ENCODE data around the gene CCDC86. TPM values are rescaled to one million over a fixed set of nuclear protein-coding genes. Genes with fewer than 3 reads are reported as not detected.
"Not testable (repeated sequence)": the region's sequence is repeated elsewhere in the genome, so short reads cannot be mapped to it uniquely, and the experiment has no call there.

The CCDC86 gene
- total and polyA plus RNA-seq, 2 of the 4 experiments (the other 2 are of a cell fraction), result 9.5 to 34.0 TPM

- peaks cover 41% of the 10 kb centered on the region for H3K27me3 ChIP-seq (ENCODE audit: control insufficient read depth, insufficient read depth, low read length)
- H3K14ac ChIP-seq (replicated peaks; ENCODE audit: low read depth, low read length), result no peak overlapping the region
- H2AK5ac ChIP-seq (ENCODE audit: low read depth, low read length), result no peak overlapping the region
- H3K56ac ChIP-seq (ENCODE audit: extremely low read depth, insufficient read depth, low read length), result no peak overlapping the region
- ChIA-PET POLR2A (ENCODE audit: unreplicated experiment) (no interaction called here), CTCF (interaction anchor here (1.0 to 1.7 kb wide), 3 partner anchors 9 to 65 kb away, joined by 3 to 7 read pairs (median 4); no protein-coding TSS in a partner anchor)
- H3K4me2 ChIP-seq (ENCODE audit: low read depth, low read length), result no peak overlapping the region
- no CpG with 5 or more reads among the region's 15 CpGs for WGBS, 2 experiments (ENCODE audit: extremely low coverage in 2 of 2, insufficient read length in 1 of 2)
- no peak overlapping the region for H4K91ac ChIP-seq (ENCODE audit: insufficient read depth, low read depth, low read length)
- in situ Hi-C loops (cut with MboI; ENCODE audit: low sequenced_read_pairs) (no loop called here), dilution Hi-C loops (cut with HindIII; ENCODE audit: low sequenced_read_pairs, unreplicated experiment) (no loop called here), intact Hi-C loops (cut with micrococcal nuclease) (no loop called here)
- no TSS peak for BruUV-seq (replicated peaks)
- H3K4ac ChIP-seq (ENCODE audit: low read depth, low read length), result no peak overlapping the region
- H4K5ac ChIP-seq (ENCODE audit: low read depth, low read length), result no peak overlapping the region
- H2AFZ ChIP-seq (replicated peaks; ENCODE audit: low read length, poor library complexity), result no peak overlapping the region
- no peaks in the 10 kb centered on the region for H3K36me3 ChIP-seq (ENCODE audit: control insufficient read depth, insufficient read depth, low read length)
- no peak overlapping the region for H3K4me3 ChIP-seq (ENCODE audit: insufficient read depth, low read depth, low read length)
- no peak overlapping the region for H4K8ac ChIP-seq (ENCODE audit: low read depth in 2 of 2, low read length in 2 of 2)
- H3K23ac ChIP-seq (ENCODE audit: low read depth, low read length), result no peak overlapping the region
- H3K27ac ChIP-seq (ENCODE audit: insufficient read depth, low read length), result no peak overlapping the region
- H3K79me1 ChIP-seq (ENCODE audit: low read depth in 1 of 2, low read length in 2 of 2), result no peaks in the 10 kb centered on the region
- no peaks in the 10 kb centered on the region for H3K4me1 ChIP-seq (ENCODE audit: control insufficient read depth, insufficient read depth, low read length)
- TF ChIP-seq SMC3 (IDR thresholded peaks at IDR 0.05; ENCODE audit: low read depth, low read length) (no peak), NFE2L2 (IDR thresholded peaks at IDR 0.05; ENCODE audit: low read depth, low read length) (no peak), ELK1 (IDR thresholded peaks at IDR 0.05; ENCODE audit: borderline replicate concordance, low read depth, low read length) (no peak)
- no peak overlapping the region for H2BK120ac ChIP-seq (ENCODE audit: low read depth, low read length)
- H3K9me1 ChIP-seq (ENCODE audit: insufficient read depth, low read length), result no peaks in the 10 kb centered on the region
- no peak overlapping the region for H2AK9ac ChIP-seq (replicated peaks; ENCODE audit: low read depth, low read length, poor library complexity)
- no peak overlapping the region for H3K9ac ChIP-seq (ENCODE audit: low read depth, low read length)
- DNase-seq, result no peak
- H3K18ac ChIP-seq (ENCODE audit: low read depth, low read length), result no peak overlapping the region
- H3K9me3 ChIP-seq (ENCODE audit: control insufficient read depth, insufficient read depth, low read length), result peaks cover 2% of the 10 kb centered on the region
- ATAC-seq (ENCODE audit: low read depth), result no peak
- H2BK15ac ChIP-seq (ENCODE audit: low read depth, low read length), result no peak overlapping the region
- H2BK5ac ChIP-seq (ENCODE audit: low read depth, low read length, poor library complexity, severe bottlenecking), result no peak overlapping the region
- H2BK20ac ChIP-seq (ENCODE audit: low read depth, low read length), result no peak overlapping the region
- no peaks in the 10 kb centered on the region for H4K20me1 ChIP-seq (ENCODE audit: insufficient read depth, low read length)
These were observed 19.9 kb upstream of the CCDC86 start for GRCh38 chr11:60821827-60822599.

- H3K4ac ChIP-seq (ENCODE audit: low read depth, low read length); intact Hi-C loops (cut with micrococcal nuclease); H3K4me3 ChIP-seq (ENCODE audit: insufficient read depth, low read depth, low read length); H3K27ac ChIP-seq (ENCODE audit: insufficient read depth, low read length); H2AK9ac ChIP-seq (replicated peaks; ENCODE audit: low read depth, low read length, poor library complexity); DNase-seq; in situ Hi-C loops (cut with MboI; ENCODE audit: low sequenced_read_pairs); H2AK5ac ChIP-seq (ENCODE audit: low read depth, low read length); H2BK15ac ChIP-seq (ENCODE audit: low read depth, low read length); ATAC-seq (ENCODE audit: low read depth); H2BK120ac ChIP-seq (ENCODE audit: low read depth, low read length); H4K8ac ChIP-seq (ENCODE audit: low read depth in 2 of 2, low read length in 2 of 2); H2BK5ac ChIP-seq (ENCODE audit: low read depth, low read length, poor library complexity, severe bottlenecking); H3K23ac ChIP-seq (ENCODE audit: low read depth, low read length); H3K56ac ChIP-seq (ENCODE audit: extremely low read depth, insufficient read depth, low read length); H3K14ac ChIP-seq (replicated peaks; ENCODE audit: low read depth, low read length); H4K20me1 ChIP-seq (ENCODE audit: insufficient read depth, low read length); H2BK20ac ChIP-seq (ENCODE audit: low read depth, low read length); H3K4me2 ChIP-seq (ENCODE audit: low read depth, low read length); H3K9ac ChIP-seq (ENCODE audit: low read depth, low read length); dilution Hi-C loops (cut with HindIII; ENCODE audit: low sequenced_read_pairs, unreplicated experiment); POLR2A ChIA-PET (ENCODE audit: unreplicated experiment); H3K9me1 ChIP-seq (ENCODE audit: insufficient read depth, low read length); H3K18ac ChIP-seq (ENCODE audit: low read depth, low read length); BruUV-seq (replicated peaks); H3K4me1 ChIP-seq (ENCODE audit: control insufficient read depth, insufficient read depth, low read length); H3K36me3 ChIP-seq (ENCODE audit: control insufficient read depth, insufficient read depth, low read length); H2AFZ ChIP-seq (replicated peaks; ENCODE audit: low read length, poor library complexity); H4K91ac ChIP-seq (ENCODE audit: insufficient read depth, low read depth, low read length); H3K79me1 ChIP-seq (ENCODE audit: low read depth in 1 of 2, low read length in 2 of 2); H4K5ac ChIP-seq (ENCODE audit: low read depth, low read length); H3K9me3 ChIP-seq (ENCODE audit: control insufficient read depth, insufficient read depth, low read length): not testable (repeated sequence)
- peaks cover 58% of the 10 kb centered on the region for H3K27me3 ChIP-seq (ENCODE audit: control insufficient read depth, insufficient read depth, low read length)
- CTCF ChIA-PET, result interaction anchor here (1.4 kb wide), 1 partner anchor 64 kb away, joined by 4 read pairs; no protein-coding TSS in a partner anchor
- 71% methylated on average over 4 of the region's 5 CpGs; no CpG with 5 or more reads in 1 of the 2 experiments for WGBS, 2 experiments (ENCODE audit: extremely low coverage in 2 of 2, insufficient read length in 1 of 2)
These were observed 18.1 kb upstream of the CCDC86 start for GRCh38 chr11:60823745-60824306.

Measured in IMR-90 (cell line).